Spleen (tissue), 7 donors: ENCODE measurements around the gene SNX9.

Experiments used
- POLR2A ChIP-seq, 3 donors: fragments of 450-650 bp; IDR thresholded peaks; one replicate each; pipeline ENCODE4 v1.5.1; 2017; ENCODE audit warnings: antibody characterized with exemption in 3 of 3, mild to moderate bottlenecking in 1 of 3
- TF ChIP-seq, protein P1 (sequence below), 11 experiments: fragments of 200-600 bp in 7 of 11; fragments of 450-650 bp in 4 of 11; sonication (generic) in 4 of 11; IDR thresholded peaks in 8 of 11; conservative IDR thresholded peaks in 3 of 11; 1 replicate in 7 of 11; 2 replicates in 4 of 11; pipeline versions ENCODE4 v1.4.0 to v1.8.0; 2016 to 2021; ENCODE audit warnings: antibody characterized with exemption in 11 of 11, inconsistent platforms in 4 of 11, mild to moderate bottlenecking in 1 of 11
- donor health status: DM: no; HTN: no; CAD: no; lungs with moderate emphysema.
- donor health status: DM: no; HTN: no; CAD: no.
- donor health status: DM: no; HTN: no; CAD: no.

DNA sequence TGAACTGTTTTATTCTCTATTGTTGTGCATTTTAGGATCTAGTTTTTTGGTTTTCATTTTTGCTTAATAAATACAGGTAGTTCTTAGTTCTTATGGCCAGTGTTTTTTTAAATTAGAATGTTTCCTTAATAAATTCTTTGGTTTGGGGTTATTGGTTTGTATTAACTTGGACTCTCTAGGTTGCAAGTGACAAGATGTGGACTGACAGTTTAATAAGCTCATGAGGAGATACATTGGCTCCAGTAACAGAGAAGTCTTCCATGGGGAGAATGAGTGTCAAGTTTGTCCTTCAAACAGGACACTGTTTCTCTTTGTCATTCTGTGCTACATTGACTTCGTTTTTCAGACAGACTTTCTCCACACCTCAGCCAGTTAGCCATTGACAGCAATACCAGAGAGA is 39.7 kb downstream of the SNX9 start:
- TF ChIP-seq, protein P1, sequence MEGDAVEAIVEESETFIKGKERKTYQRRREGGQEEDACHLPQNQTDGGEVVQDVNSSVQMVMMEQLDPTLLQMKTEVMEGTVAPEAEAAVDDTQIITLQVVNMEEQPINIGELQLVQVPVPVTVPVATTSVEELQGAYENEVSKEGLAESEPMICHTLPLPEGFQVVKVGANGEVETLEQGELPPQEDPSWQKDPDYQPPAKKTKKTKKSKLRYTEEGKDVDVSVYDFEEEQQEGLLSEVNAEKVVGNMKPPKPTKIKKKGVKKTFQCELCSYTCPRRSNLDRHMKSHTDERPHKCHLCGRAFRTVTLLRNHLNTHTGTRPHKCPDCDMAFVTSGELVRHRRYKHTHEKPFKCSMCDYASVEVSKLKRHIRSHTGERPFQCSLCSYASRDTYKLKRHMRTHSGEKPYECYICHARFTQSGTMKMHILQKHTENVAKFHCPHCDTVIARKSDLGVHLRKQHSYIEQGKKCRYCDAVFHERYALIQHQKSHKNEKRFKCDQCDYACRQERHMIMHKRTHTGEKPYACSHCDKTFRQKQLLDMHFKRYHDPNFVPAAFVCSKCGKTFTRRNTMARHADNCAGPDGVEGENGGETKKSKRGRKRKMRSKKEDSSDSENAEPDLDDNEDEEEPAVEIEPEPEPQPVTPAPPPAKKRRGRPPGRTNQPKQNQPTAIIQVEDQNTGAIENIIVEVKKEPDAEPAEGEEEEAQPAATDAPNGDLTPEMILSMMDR (IDR thresholded peaks at IDR 0.05 in 8 of 11, conservative IDR thresholded peaks at IDR 0.05 in 3 of 11), result no peak
- TF ChIP-seq POLR2A (IDR thresholded peaks at IDR 0.05), result no peak
